Measurements from ENCODE around the gene ARHGEF3.

DNA sequence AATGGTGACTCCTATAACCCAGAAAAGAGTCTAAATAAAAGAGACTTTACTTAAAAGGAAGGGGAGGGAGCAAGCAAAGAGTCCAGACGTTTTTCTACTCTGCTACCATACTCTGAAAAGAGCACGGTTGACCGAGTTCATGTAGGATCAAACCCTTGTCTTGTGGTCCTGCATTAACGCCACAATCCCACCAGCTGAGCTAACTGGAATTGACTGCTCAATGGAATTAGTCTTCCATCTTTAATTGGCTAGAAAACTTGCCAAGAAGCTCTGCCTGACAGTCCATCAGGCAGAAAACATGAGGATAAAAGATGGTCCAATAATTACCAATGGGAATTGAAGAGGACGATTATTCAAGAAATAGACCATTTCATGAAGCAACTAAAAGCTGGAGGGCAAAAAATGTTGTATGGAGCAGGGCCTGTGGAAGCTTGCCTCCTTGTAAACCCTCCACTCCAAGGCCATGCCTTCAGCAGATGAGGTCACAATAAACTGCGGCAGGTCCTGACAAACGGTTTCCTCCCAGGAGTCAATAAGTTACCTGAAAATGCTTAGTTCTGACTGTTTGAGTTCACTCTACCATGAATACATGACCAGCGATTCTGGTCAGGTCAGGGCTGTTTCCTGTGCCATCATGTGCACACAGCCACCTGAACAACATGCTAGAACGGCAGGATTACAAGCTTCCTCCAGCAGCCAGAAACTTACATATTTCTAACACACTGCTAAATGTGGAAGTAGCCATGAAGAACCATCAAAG lies 35.6 kb upstream of the ARHGEF3 start:
- no peak for TF ChIP-seq CTCF (conservative IDR thresholded peaks at IDR 0.05; ENCODE audit: low read length)
- TF ChIP-seq EZH2phosphoT487 (IDR thresholded peaks at IDR 0.05; ENCODE audit: borderline replicate concordance): no peak

All from Loucy (cell line).